Neural cell (in vitro differentiated cells): ENCODE data around the gene ZNF335. TPM values are rescaled to one million over a fixed set of nuclear protein-coding genes. Genes with fewer than 3 reads are reported as not detected.

Experiments used
- H2AFZ ChIP-seq: fragments of 200-600, 300-800 bp; sonication (generic), shearing (Covaris generic); 2 replicates; pipeline ENCODE4 v1.6.0; 2014; ENCODE audit warnings: low read depth, mild to moderate bottlenecking, antibody characterized with exemption, low read length, moderate library complexity
- H3F3A ChIP-seq: fragments of 200-600 bp; shearing (Covaris generic); 2 replicates; pipeline ENCODE4 v1.6.1; 2016; ENCODE audit warnings: mild to moderate bottlenecking, moderate library complexity, mixed read lengths, antibody characterized with exemption, low read length; ENCODE audit not compliant: insufficient read depth, poor library complexity, severe bottlenecking
- H3K27ac ChIP-seq: fragments of 200-600, 300-800 bp; sonication (generic), shearing (Covaris generic); 2 replicates; pipeline ENCODE4 v1.5.1; 2014; ENCODE audit warnings: mild to moderate bottlenecking, low read length, moderate library complexity
- H3K27me3 ChIP-seq: fragments of 300-800, 200-600 bp; sonication (generic), shearing (Covaris generic); 2 replicates; pipeline ENCODE4 v1.6.0; 2014; ENCODE audit warnings: mild to moderate bottlenecking, low read depth, low read length, moderate library complexity; ENCODE audit not compliant: insufficient read depth
- H3K36me3 ChIP-seq: fragments of 300-800, 200-600 bp; sonication (generic), shearing (Covaris generic); 2 replicates; pipeline ENCODE4 v1.5.1; 2014; ENCODE audit warnings: mild to moderate bottlenecking, antibody characterized with exemption, low read length, moderate library complexity; ENCODE audit not compliant: insufficient read depth
- H3K4me2 ChIP-seq: fragments of 300-800, 200-600 bp; sonication (generic), shearing (Covaris generic); 2 replicates; pipeline ENCODE4 v1.6.0; 2014; ENCODE audit warnings: mild to moderate bottlenecking, low read length
- H3K4me3 ChIP-seq: fragments of 300-800, 200-600 bp; sonication (generic), shearing (Covaris generic); 2 replicates; pipeline ENCODE4 v1.5.1; 2014; ENCODE audit warnings: mild to moderate bottlenecking, low read length, moderate library complexity
- H3K79me2 ChIP-seq: fragments of 200-600 bp; shearing (Covaris generic); replicated peaks from 2 replicates; pipeline ENCODE4 v1.6.0; 2014; ENCODE audit warnings: mild to moderate bottlenecking, low read length, moderate library complexity; ENCODE audit not compliant: insufficient read depth
- H3K9ac ChIP-seq: fragments of 300-800, 200-600 bp; sonication (generic), shearing (Covaris generic); 2 replicates; pipeline ENCODE4 v1.6.1; 2016; ENCODE audit warnings: mild to moderate bottlenecking, low read length, mixed read lengths
- H3K9me2 ChIP-seq: fragments of 200-600 bp; shearing (Covaris generic); 2 replicates; pipeline ENCODE4 v1.6.1; 2016; ENCODE audit warnings: mild to moderate bottlenecking, low read length, mixed read lengths; ENCODE audit not compliant: insufficient read depth
- H3K9me3 ChIP-seq: fragments of 200-600, 300-800 bp; sonication (generic), shearing (Covaris generic); 2 replicates; pipeline ENCODE4 v1.6.1; 2016; ENCODE audit warnings: mild to moderate bottlenecking, mixed run types, low read length, moderate library complexity, mixed read lengths
- H4K20me1 ChIP-seq: fragments of 200-600 bp; shearing (Covaris generic); 2 replicates; pipeline ENCODE4 v1.6.1; 2016; ENCODE audit warnings: mild to moderate bottlenecking, mixed run types; ENCODE audit not compliant: insufficient read depth
- EP300 ChIP-seq: fragments of 450-650 bp; conservative IDR thresholded peaks from 2 replicates; pipeline ENCODE4 v1.6.1; 2014; ENCODE audit warnings: antibody characterized with exemption, mild to moderate bottlenecking, moderate library complexity; ENCODE audit not compliant: poor library complexity, severe bottlenecking
- EZH2 ChIP-seq: fragments of 200-600, 300-800 bp; shearing (Covaris generic), sonication (generic); IDR thresholded peaks from 2 replicates; pipeline ENCODE4 v1.6.1; 2014; ENCODE audit warnings: antibody characterized with exemption, low read length, borderline replicate concordance, mild to moderate bottlenecking; ENCODE audit not compliant: insufficient read depth, poor library complexity, severe bottlenecking
- MXI1 ChIP-seq: fragments of 450-650 bp; conservative IDR thresholded peaks from 2 replicates; pipeline ENCODE4 v1.6.1; 2014; ENCODE audit warnings: antibody characterized with exemption, mild to moderate bottlenecking; ENCODE audit not compliant: poor library complexity, severe bottlenecking
- POLR2AphosphoS5 ChIP-seq: IDR thresholded peaks from 2 replicates; pipeline ENCODE4 v1.6.1; 2012
- RAD21 ChIP-seq: fragments of 450-650 bp; conservative IDR thresholded peaks from 2 replicates; pipeline ENCODE4 v1.6.1; 2014; ENCODE audit warnings: antibody characterized with exemption, mild to moderate bottlenecking, moderate library complexity
- REST ChIP-seq: IDR thresholded peaks from 2 replicates; pipeline ENCODE4 v1.6.1; 2012; ENCODE audit warnings: borderline replicate concordance
- SMC3 ChIP-seq: fragments of 450-650 bp; conservative IDR thresholded peaks from 2 replicates; pipeline ENCODE4 v1.6.1; 2014; ENCODE audit warnings: antibody characterized with exemption, mild to moderate bottlenecking, moderate library complexity; ENCODE audit not compliant: poor library complexity
- TAF1 ChIP-seq: IDR thresholded peaks from 2 replicates; pipeline ENCODE4 v1.6.1; 2012; ENCODE audit warnings: low read depth
- polyA plus RNA-seq: library from polyadenylated mRNA; depleted of rRNA; stranded (reverse); fragments of >200 nt; gene quantifications from 2 replicates; pipeline ENCODE4 v1.2.3, GENCODE V29; 2014
- TF ChIP-seq, protein P1 (sequence below): fragments of 450-650 bp; IDR thresholded peaks from 2 replicates; pipeline ENCODE4 v1.5.1; 2014; ENCODE audit warnings: antibody characterized with exemption, mild to moderate bottlenecking, moderate library complexity; ENCODE audit not compliant: poor library complexity, severe bottlenecking

Gene ZNF335
- polyA plus RNA-seq, 1 donor from 2014 or later, result 12.8 TPM

DNA sequence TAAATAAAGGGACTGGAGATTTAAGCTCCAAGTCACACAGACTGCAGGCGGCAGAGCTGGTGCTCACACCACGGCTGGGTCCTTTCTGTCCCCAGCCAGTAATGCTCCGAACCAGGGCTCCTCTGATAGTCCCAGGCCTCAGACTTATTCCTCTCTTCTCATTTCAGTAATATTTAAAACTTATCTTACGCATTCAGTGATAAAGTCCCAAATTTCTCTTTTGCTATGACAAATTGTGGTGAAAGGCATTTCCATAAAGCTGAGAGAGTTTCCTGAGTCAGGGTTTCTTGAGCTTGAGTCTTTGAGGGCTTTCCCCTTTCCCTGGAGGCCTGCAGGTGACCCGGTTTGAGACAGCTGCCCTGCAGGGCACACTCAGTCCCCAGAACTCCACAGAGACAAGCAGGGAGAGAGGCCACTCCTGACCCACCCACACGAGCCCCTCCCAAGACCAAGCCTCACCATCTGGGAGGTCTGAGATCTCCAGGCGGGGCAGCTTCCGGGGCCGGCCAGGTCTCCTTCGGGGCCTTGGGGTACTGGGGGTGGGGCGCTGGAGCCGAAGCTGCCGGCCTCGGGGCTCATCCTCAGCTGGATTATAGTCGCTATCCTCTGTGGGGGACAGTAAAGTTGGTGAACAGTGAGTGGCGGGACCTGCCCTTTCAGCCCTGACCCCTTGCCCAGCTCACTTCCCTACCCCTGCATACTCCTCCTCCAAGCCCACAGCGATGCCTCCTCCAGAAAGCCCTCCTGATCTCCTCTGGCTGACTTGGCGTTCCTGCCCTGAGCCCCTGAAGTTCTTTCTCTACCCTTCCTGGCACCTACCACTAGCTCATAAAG lies 6.6 kb downstream of the ZNF335 start:
- H3K79me2 ChIP-seq, result no peaks in the 10 kb centered on the region
- no peaks in the 10 kb centered on the region for H3K9me3 ChIP-seq
- H3K9ac ChIP-seq, result no peak overlapping the region
- no peak overlapping the region for H3K4me2 ChIP-seq
- TF ChIP-seq POLR2AphosphoS5 (no peak), SMC3 (no peak), EZH2 (no peak), MXI1 (no peak), EP300 (no peak), TAF1 (no peak), RAD21 (no peak), REST (no peak)
- TF ChIP-seq, protein P1, sequence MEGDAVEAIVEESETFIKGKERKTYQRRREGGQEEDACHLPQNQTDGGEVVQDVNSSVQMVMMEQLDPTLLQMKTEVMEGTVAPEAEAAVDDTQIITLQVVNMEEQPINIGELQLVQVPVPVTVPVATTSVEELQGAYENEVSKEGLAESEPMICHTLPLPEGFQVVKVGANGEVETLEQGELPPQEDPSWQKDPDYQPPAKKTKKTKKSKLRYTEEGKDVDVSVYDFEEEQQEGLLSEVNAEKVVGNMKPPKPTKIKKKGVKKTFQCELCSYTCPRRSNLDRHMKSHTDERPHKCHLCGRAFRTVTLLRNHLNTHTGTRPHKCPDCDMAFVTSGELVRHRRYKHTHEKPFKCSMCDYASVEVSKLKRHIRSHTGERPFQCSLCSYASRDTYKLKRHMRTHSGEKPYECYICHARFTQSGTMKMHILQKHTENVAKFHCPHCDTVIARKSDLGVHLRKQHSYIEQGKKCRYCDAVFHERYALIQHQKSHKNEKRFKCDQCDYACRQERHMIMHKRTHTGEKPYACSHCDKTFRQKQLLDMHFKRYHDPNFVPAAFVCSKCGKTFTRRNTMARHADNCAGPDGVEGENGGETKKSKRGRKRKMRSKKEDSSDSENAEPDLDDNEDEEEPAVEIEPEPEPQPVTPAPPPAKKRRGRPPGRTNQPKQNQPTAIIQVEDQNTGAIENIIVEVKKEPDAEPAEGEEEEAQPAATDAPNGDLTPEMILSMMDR, result no peak
- no peaks in the 10 kb centered on the region for H3K36me3 ChIP-seq
- no peak overlapping the region for H3K27ac ChIP-seq
- no peaks in the 10 kb centered on the region for H3K27me3 ChIP-seq
- H3K9me2 ChIP-seq, result no peaks in the 10 kb centered on the region
- no peaks in the 10 kb centered on the region for H4K20me1 ChIP-seq
- no peak overlapping the region for H2AFZ ChIP-seq
- H3K4me3 ChIP-seq, result no peak overlapping the region
- H3F3A ChIP-seq, result no peaks in the 10 kb centered on the region

DNA sequence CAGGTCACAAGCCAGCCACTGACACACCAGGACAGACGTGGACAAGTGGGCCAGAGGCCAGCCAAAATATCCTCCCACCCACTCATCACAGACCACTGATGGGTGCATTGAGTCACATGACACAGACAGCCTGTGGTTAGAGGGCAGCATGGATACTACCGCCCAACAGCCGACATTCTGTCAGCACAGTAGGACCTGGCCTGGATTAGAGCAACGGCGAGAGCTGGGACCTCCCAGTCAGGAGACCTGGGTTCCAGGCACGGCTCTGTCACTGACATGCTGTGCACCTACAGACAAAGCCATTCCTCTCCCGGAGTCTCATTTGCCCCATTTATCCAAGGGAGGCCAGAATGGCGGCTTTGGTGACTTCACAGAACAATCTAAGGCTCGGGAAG lies 8.0 kb downstream of the ZNF335 start:
- Histone ChIP-seq H4K20me1 (no peaks in the 10 kb centered on the region), H3K4me2 (no peak overlapping the region), H3K79me2 (no peaks in the 10 kb centered on the region), H3F3A (no peaks in the 10 kb centered on the region), H2AFZ (no peak overlapping the region), H3K9me3 (no peaks in the 10 kb centered on the region), H3K4me3 (no peak overlapping the region), H3K9ac (no peak overlapping the region), H3K27ac (no peak overlapping the region), H3K27me3 (no peaks in the 10 kb centered on the region), H3K9me2 (no peaks in the 10 kb centered on the region), H3K36me3 (no peaks in the 10 kb centered on the region)
- TF ChIP-seq SMC3 (no peak), REST (no peak), TAF1 (no peak), EZH2 (no peak), RAD21 (no peak), MXI1 (no peak), POLR2AphosphoS5 (no peak), EP300 (no peak)
- TF ChIP-seq, protein P1, result no peak
